ENCODE measurements around the gene GADD45A.

GRCh38 chr1:67686267-67687197, 1.5 kb downstream of the GADD45A start:
- TF ChIP-seq POLR2A (IDR thresholded peaks at IDR 0.05) (peak; percentile 37 to 95), CTCF (IDR thresholded peaks at IDR 0.05) (no peak)
